RCC 7860 (cell line): Measurements from ENCODE around the gene SAXO1.
A peak's percentile ranks its signal among the peaks of the same experiment; 100 is the strongest.

ENCODE experiments used
- DNase-seq: peaks from one replicate; pipeline ENCODE4 v3.0.0-alpha.2; 2015; ENCODE audit warnings: low spot score
- FAIRE-seq: peaks from 2 replicates; lab custom pipeline; 2012; peaks lifted over from hg19 to GRCh38; lab: Jason Lieb, UNC

Gene SAXO1

DNA sequence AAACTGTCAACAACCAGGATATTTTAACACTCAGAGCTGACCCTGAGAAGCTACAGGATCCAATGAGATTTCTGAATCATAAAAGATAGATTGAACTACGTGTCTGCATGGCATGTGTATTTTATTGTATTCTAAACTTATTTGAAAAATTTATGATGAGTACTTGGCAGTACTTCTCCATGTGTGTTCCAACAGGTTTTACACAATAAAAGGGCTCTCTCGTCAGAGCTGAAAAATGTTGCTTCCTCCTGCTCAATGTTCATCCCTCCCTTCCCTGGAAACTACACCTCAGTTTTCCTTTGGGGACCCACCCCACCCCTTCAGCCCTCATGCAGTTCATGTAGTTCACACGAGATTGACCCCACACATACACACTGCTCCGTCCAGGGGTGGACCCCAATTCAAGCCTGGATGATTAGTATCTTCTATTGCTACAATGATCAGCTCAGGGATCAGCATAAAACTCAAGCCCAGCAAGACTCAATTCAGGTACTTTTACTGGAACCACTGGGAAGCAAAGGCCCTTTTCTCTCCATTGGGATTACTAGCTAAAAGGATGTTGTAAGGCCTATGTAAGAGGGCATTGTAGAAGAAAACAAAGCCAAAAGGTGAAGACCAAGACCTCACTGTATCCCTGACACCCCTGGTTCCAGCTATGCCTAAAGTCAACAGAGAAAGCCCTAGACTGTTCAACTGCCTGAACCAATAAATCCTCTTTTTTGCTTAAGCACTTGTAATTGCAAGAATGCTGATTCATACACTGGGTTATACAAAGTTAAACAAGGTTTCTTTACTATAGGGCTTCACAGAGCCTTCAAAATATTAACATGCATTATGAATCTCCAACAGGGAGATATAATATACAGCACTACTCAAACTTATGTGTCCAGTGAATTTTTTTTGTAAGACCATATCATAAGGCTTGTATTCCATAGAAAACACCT lies 112.6 kb downstream of the SAXO1 start:
- FAIRE-seq (no peak), DNase-seq (no peak)

- FAIRE-seq, result no peak
These were observed 121.2 kb downstream of the SAXO1 start for GRCh38 chr9:18911714-18912342.

GRCh38 chr9:18910916-18911315 lies 122.1 kb downstream of the SAXO1 start:
- DNase-seq (peak; percentile 17), FAIRE-seq (no peak)

More at GRCh38 chr9:18911714-18912342, 121.2 kb downstream of the SAXO1 start:
- no peak for DNase-seq

GRCh38 chr9:18910435-18910834 lies 122.6 kb downstream of the SAXO1 start:
- peak; percentile 67 for FAIRE-seq
- peak; percentile 44 for DNase-seq

DNA sequence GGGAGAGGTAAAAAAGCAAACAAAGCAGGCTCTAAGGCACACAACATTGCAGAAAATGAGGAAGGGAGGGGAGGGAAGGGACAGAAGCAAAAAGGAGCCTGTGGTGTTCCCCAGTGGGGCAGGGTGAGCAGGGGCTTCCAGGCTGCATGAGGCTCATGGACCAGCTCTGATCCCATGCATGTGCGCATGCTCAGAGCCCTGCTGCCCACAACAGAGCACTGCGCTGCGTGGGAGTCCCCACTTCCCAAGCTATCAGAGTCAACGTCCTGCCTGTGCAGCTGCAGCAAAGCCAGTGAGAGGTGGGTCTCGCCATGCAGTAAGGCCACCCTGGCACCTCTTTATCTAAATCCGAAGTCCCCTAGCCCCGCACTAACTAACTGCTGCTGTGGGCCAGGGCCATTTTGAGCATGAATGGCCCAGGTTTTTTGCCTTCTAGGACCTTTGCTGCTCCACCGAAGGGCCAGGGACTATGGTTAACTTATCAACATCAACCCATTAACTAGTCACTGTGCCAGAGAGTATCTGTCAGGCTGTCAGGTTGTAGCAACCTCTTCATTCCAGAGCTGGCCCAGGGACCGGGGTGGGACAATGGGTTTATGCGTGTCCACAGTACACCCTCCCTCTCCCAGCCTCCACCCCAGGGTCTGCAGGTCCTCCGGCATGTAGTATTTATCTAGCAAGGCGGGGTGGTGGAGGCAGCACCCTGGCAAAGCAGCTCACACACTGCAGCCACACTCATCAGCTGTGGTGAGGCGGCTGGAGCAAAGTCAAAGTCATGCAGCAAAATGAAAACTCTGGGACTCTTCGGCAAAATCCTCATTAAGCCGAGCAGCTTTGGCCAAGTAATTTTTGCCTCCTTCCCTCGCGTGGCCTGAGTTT lies 123.6 kb downstream of the SAXO1 start:
- DNase-seq (no peak), FAIRE-seq (no peak)

- no peak for FAIRE-seq
- DNase-seq, result no peak
These were observed 124.9 kb downstream of the SAXO1 start for GRCh38 chr9:18907927-18908625.

- peak; percentile 86 for DNase-seq
- FAIRE-seq, result peak; percentile 81
These were observed 126.2 kb downstream of the SAXO1 start for GRCh38 chr9:18906656-18907395.

- FAIRE-seq, result peak; percentile 74
- peak; percentile 84 for DNase-seq
These were observed 127.0 kb downstream of the SAXO1 start for GRCh38 chr9:18905883-18906629.

DNA sequence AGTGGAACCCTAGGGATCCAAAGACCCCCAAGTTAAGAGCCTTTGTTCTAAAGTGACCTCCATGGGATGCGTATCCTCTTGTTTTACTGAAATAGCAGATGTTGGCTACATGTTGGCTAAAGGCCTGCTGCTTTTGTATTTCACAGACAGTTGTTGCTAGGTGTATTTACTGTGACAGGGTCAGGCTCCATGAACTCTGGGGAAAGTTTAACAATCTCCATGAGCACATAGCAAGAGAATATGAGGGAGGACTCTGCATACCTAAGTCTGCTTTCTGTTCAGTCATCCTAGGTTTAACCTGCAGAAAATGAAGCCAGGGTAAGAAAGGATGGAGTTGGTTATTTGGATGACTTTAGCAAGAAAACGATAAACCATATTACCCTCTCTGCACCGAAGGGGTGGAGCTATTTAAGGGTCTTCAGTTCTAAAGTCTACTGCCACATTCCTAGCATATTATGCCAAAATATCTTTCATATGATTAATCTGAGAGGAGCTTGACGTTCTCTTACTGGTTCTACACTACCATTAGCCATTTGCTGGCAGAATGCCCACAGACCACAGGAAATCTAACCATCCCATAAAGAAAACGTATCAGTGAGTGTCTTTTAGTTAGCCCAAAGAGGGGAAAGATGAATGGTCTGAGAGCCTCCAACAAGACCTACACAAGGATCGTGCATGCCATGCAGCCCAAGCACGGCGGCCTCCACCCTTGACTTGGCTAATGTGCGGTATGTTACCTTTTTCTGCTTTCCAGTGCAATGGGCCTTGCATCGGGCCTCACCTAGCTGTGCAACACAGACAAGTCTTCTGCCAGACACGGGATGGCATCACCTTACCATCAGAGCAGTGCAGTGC lies 127.8 kb downstream of the SAXO1 start:
- FAIRE-seq, result peak; percentile 89
- peak; percentile 91 for DNase-seq

GRCh38 chr9:18903450-18903849 lies 129.6 kb downstream of the SAXO1 start:
- FAIRE-seq, result no peak

DNA sequence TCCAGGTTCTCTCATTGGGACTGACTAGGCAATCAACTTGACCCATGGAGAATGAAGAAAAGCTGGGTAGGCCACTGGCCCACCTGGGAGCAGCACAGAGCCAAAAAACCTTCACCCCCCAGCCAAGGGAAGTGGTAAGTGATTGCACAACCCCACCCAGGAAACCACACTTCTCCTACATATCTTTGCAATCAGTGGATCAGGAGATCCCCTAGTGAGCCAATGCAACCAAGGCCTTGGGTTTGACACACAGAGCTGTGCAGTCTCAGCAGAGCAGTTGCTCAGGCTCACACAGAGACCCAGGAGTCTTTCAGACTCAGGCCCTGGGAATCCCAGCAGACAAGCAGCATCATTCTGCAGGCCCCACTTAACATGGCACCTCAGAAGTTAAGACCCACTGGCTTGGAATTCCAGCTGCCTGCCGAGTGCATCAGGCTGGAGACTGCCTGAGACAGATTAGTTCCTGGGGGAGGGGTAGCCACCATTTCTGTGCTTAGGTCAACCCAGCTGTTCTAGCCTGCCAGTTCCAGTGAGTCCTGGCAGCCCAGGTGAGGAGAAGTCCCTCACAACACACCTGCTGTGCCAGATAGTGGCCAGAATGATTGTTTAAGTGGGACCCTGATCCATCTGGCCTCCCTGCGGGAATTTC lies 136.4 kb downstream of the SAXO1 start:
- FAIRE-seq, result no peak
- peak; percentile 7 for DNase-seq

More at GRCh38 chr9:18903450-18903849, 129.6 kb downstream of the SAXO1 start:
- no peak for DNase-seq

GRCh38 chr9:18896004-18896403 lies 137.0 kb downstream of the SAXO1 start:
- DNase-seq, result no peak
- FAIRE-seq, result no peak

- FAIRE-seq, result no peak
- DNase-seq, result no peak
These were observed 139.5 kb downstream of the SAXO1 start for GRCh38 chr9:18893491-18893890.

- DNase-seq, result no peak
- no peak for FAIRE-seq
These were observed 140.0 kb downstream of the SAXO1 start for GRCh38 chr9:18893046-18893445.

GRCh38 chr9:18891946-18892670 lies 140.9 kb downstream of the SAXO1 start:
- no peak for FAIRE-seq
- DNase-seq, result no peak

- DNase-seq, result no peak
- FAIRE-seq, result no peak
These were observed 142.6 kb downstream of the SAXO1 start for GRCh38 chr9:18890372-18890771.

GRCh38 chr9:18889550-18889949 lies 143.5 kb downstream of the SAXO1 start:
- FAIRE-seq (no peak), DNase-seq (no peak)
